Dermis microvascular lymphatic vessel endothelial cell (primary cell): ENCODE measurements around the gene SESN3. TPM values are rescaled to one million over a fixed set of nuclear protein-coding genes. Genes with fewer than 3 reads are reported as not detected.
"Not testable (repeated sequence)": the region's sequence is repeated elsewhere in the genome, so short reads cannot be mapped to it uniquely, and the experiment has no call there.

Source experiments
- DNase-seq, 2 donors: peaks; one replicate each; pipeline versions ENCODE4 v3.0.0 to v3.0.0-alpha.2; 2010; ENCODE audit warnings: low read depth in 2 of 2
- total RNA-seq: library from RNA; depleted of rRNA; stranded (reverse); fragments of >200 nt; gene quantifications from 2 replicates; pipeline ENCODE4 v1.2.1, GENCODE V29; 2014

Gene SESN3
- total RNA-seq, 1 donor from 2014 or later: 23.2 TPM

DNA sequence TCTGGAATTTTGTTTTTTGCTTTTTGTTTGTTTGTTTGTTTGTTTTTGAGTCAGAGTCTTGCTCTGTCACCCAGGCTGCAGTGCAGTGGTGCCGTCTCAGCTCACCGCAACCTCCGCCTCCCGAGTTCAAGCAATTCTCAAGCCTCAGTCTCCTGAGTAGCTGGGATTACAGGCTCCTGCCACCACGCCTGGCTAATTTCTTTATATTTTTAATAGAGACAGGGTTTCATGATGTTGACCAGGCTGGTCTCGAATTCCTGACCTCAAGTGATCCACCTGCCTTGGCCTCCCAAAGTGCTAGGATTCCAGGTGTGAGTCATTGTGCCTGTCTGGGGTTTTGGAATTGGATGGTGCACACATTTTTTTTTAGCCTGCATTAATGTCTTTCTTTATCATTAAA is 20.9 kb upstream of the SESN3 start:
- DNase-seq: not testable (repeated sequence)

DNA sequence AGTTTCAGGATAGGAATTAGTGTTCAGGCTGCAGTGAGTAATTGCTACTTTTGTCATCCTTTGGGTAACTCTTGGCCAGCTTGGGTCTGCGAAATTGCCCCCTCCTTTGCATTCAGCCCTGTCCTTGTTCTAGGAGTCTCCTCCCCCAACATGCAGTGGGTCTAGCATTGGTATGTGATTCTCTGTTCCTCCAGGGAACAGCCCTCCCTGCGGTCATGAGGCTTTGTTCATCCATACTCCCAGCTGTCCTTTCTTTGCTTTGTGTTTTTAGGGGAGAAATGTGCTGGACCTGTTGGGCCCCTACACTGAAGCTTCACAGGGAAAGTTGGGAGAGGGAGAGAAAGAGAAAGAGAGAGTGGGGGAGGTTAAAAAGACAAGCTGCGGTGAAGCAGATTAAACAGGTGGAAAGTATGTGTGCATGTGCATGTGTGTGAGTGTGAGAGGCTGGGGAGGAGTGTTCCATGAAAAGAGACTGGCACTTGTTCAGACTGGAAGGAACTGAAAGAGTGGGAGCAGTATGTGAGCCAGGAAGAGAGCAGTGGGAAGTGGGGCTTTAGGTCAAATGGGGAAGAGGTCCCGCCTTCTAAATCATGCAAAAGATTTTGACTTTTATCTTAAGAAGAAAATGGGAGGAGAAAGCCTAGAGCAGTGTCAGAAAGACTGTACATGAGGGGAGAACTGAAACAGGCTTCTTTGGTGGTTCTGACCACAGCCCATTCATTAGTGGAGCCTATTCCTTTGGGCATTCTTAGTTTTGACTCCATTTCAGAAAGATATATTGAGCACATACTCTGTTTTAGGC is 17.9 kb upstream of the SESN3 start:
- no peak for DNase-seq

DNA sequence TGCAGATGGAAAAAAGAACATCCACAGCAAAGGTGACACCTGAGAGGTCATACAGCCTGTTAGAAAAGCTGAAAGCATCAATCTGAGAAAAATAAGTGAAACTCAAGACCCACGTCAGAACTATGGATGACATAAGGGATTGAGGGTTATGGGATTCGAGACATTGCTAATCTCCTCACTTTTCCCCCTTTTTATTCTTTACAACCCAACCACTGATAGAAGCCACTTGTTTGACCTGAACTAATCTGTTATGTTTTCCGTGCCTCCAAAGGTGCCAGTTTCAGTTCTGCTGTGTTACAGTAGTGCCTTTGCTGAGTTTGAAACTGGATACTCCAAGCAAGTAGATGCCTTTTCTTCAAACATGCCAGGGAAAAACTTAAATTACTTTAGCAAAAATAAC is 16.9 kb upstream of the SESN3 start:
- no peak for DNase-seq

DNA sequence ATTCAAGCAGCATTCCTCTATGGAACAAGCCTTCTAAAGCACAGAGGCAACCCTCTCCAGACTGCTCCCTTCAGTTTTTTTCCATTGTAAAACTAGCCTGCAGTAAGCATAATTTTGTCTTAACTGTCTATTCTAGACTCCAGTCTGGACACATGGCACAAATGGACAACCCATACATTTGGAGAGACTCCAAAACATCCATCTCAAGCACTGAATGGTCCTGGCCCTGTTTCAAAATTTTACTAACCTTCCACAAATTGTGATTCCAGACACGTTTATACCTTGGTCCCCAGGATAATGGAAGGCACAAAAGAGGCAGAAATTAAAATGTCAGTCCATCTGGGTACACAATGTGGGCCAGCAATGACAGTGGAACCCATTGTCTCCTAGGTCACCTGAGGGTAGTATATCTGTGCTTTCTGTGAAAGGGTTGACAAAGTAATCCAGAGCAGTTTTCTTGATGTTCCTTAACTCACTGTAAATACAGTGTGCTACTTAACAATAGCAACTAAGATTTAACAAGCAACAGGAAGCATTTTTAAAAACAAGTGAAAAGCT is 16.2 kb upstream of the SESN3 start:
- DNase-seq: no peak

DNA sequence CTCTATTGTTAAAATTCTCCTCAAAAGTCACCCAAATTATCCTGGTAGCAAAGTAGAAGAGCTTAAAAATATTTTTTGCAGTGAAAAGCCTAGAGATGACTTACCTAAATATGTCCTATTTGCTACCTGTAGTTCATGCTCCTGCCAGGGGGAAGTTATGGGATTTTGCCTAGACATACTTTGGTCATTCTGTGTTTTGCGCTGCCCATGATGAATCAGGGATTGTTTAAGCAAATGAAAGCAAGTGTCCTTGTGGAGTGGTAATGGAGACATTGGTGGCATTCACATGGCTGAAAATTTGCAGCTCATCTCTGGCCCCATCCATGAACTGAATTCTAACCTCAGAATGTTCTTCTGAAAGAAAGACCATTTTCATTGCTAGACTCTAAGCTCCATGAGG is 14.6 kb upstream of the SESN3 start:
- DNase-seq: no peak

DNA sequence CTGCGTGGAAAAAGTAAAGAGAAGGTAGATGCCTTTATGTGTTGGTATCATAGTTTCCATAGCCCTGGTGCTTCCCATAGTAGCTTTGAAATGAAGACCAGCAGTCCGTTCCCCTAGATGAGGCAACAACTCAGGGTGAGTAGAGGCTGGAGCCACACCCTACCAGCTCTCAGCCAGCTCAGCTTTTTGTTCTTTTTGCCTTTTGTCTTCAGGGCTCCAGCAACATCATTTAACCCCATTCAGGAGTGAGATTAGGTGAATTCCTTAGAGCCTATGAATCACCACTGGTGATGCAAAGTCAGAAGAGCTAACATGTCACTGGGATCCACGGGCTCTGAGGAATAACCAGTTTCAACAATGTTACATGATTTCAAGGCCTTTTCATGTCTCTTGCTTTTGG is 14.0 kb upstream of the SESN3 start:
- DNase-seq: no peak

DNA sequence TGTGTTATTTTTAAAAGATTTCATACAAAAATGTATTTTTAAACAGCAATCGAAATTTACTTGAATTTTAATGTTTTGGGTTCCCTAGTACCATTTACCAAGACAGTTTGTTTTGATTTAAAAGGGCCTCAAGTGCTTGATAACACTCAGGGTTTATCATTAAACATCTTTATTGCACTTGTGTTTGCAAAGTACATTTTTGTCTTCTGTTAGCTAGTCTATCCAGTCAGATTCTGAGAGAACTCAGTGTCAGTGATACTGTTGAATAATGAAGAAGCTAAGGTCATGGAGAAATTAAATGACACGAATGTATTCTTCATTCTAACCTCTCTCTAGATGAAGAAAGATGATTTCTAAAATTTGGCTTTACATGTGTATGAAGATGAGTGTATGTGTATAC is 12.7 kb upstream of the SESN3 start:
- DNase-seq: no peak

DNA sequence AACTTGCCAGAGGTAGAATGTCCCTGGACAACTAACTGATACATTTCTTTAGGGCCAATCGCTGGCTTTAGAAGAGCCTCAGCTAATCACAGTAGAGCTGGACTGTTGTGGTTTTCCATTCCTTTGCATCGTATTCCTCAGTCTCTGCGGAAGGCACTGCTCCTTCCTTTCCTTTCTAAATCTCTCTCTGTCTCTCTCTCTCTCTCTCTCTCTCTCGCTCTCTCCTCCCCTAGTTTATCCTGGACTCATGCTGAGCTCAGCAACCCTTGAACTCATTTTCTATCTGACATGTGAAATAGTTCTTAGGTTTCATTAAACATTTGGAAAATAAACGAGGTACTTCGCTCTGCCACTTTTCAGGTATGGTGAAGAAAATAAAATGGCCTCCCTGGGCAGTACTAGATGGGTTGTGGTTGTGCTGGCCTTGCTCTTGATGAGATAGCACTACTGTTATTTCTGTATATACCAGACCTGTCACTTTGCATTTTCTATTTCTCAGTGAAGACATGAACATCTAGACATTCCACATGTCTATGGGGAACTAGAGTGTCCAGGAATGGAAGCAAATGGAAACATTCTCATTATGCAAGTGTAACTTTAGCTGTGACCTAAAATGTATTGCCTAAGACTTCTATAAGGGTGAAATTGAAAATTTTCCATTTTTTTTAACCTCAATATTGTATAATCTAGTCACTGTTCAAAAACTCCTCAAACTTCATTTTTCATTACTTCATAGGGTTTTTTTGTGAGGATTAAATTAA is 12.0 kb upstream of the SESN3 start:
- no peak for DNase-seq

DNA sequence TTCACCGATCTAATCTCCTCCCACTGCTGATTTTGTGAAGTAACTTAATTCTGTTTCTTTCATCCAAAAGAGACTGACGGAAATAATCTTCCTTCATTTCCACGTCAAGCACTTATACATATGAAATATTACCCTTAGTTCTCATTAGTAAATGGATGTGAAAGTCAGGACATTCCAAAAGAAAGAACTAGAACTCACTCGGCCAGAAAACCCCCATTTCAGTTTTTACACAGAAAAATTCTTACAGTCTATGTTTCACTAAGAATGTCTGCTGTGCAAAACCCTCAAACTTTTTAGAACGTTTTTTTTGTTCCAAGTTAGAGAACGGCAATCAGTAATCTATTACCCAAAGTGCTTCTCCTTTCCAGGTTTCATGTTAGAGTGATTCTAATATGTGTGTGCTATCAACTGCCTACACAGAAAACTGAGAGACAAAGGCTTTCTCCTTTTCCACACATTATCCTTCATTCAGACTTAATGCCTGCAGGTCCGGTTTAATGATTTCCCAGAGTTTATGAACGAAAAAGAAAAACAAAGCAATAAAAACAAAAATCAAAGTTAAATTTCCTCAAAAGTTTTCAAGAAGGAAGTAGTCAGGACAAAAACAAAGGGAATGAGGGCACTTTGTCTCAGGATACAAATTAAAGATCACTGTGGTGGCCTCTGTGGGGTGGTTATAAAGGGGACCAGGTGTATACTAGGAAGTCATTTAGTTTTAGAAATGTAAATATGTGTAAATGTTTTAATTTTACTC is 11.3 kb upstream of the SESN3 start:
- no peak for DNase-seq

DNA sequence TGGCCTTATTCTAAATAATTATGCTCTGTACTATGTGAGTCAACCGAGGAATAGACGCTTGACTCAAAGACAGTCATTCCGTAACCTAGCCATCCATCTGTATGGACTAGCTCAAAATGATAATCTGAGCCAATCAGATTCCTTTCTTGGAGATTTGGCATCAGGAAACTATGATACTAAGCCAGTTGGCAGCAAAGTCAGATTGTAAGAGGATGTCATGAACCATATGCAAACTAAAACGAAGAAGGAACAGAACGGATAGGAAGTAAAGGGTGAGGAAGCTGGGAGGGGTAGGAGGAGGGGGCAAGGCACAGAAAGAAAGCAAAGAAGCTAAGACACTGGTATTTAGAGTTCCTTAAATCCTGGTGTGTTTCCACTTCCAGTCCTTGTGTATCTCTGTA is 10.7 kb upstream of the SESN3 start:
- DNase-seq: no peak

DNA sequence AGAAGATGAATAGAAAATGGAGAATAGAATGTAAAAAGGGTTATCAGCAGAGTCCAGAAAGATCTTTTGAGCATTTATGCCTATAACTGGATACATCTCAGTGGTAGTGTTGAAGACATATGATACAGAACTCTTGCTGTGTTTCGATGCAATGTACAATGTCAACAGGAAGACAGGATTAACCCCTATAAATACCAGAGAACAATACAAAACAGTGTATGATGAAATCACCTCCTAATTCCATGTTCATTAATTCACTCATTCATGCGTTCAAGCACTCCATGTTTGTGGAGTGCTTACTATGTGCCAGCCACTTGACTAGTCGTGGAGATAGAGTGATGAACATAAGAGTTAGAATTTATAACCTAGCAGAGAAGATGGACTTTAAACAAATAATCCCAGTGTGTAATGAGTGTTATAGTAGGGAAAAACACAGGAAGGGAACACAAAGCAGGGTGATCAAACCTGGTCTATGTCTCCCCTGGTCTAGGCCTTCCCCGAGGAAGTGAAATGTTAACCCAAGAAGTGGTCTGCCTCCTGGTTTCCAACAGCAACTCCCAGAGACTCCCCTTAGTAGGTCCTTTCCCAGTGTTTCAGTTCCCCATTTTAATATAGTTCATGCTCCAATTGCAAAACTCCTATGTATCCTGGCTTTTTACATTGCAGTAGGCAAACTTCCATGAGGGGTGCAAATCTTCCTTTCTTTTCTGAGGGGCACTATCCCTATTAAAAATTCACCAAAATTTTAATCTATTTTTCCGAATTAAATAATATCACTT is 9.1 kb upstream of the SESN3 start:
- no peak for DNase-seq

DNA sequence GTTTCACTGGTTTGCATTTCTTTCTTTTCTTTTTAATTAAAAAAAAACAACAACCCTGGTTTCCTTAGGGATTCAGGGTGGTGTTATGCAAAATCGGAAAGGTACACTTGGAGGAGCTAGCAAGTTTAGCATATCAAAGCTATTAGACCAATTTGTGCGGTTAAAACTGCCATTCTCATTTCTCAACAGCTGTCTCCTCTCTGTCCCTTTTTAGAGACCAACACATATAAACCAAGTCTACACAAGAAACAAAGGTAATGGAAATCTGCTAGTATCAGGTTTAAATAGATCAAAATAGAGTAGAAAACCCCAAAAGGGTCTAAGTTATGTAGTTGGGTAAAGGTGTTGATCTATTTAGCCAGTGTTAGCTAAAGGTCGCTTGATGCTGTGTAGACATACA is 1.7 kb upstream of the SESN3 start:
- no peak for DNase-seq

DNA sequence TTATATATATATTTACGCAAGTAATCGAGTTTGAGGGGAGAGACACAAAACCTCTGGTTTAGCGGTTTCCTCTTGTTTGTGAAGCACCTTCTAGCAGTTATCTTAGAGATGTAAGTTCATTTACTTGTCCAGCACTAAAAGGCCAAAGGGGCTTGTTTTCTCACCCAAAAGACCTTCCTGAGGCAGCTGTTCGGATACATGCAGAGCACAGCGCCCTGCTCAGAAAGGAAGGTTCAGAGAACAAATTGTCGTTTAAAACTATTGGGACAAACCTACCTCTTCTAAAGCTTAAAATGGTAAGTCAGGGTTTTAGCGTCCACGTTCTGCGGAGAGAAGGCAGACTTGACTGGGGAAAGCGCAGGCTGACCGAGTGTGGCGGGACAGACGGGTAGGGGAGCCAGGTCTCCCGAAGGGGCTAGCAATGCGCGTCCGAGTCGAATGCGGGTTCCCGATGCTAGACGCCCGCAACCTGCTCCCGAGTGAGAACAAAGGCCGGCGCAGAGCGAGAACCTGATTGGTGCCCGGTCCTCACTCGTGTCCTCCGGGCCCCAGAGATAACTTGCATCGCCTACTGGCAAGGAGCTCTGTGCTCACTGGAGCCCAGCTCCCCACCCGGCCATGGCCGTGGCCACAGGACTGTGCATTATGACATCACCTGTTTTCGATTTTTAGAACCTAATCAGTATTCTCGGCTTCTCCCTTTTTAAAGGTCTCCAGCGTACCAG is 1.0 kb upstream of the SESN3 start:
- peak in 1 of 2 donors; percentile 11 for DNase-seq

DNA sequence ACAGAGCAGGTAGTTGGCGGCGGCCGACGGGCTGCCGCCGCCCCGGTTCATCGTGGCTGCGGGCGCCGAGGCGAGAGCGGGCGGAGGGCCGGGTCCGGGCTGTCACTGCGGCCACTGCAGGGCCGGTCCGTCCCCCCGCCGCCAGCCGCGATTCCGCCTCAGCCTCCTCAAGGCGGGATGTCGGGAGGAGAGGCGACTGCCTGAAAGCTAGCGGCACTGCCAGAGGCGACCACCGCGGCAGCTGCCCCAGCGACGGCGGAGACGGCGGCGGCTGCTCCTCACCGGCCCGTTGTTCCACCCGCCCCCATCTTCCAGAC is 234 bp downstream of the SESN3 start:
- no peak for DNase-seq

DNA sequence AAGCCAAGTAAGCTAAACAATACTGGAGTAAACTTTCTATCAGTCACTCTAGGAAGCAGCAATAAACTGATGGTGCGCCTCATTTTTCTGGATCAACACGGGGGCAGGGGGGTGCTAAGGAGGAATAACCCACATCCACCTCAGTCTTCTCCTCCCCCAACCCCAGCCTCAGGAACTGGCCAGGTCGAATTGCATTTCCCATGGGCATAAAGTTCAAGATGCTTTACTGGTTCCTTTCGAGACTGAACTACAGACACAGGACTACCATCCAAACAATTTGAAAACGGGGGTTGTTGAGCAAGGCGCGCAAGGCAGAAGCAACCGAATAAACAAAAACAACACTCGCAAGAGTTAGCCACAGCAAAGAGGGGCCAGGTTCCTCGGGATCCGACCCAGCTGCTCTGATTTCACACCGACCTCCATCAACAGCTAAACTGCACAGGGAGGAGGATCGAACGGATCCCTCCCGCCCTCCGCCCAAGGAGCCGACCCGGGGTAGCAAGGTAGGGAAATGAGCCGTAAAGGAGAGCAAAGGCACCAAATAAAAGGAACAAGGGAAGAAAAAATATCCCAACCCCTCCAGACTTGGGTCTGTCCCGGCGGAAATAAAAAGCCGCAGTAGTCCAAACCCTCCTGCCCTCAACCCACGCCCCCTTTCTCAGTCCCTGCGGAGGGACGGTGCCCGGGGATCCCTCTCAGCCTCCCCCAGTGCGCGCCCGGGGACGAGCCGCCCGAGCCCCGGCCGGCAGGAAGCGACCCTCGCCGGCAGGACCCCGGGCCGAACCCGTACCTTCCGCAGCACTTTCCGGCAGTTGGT is 801 bp downstream of the SESN3 start:
- DNase-seq: peak in 1 of 2 donors; percentile 1

DNA sequence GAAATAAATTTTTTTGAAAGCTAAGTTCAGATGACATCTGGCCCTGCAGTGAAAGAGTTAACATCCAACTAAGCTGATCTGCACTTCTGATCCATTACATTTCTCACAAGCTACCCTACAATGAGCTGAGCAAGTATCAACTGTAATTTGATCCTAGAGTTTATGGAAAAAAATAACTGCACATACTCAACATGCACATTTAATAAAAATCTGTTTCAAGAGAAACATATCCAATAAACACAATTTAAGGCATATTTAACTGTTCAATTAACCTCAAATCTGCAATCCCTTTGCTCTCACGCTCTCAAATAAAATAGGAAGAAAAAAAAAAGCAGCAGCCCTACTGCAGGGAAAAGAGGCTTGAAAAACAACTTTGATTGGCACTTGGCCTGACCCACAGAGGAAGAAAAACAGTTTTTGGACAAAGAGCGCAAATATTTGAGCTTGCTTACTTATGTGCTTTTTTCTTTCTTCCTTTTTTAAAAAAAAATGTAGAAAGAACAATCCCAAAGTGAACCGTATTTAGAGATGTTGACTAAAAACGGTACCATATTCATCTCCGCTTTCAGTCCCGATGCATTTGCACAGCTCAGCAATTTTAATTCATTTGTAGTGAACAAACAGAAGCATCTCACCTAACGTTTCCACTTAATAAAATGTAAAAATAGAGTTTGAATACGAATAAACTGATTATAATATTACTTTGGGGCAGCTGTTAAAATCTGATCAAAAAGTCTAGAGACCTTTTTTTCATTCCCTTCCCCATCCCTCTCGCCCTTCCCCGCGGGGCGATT is 1.6 kb downstream of the SESN3 start:
- DNase-seq: peak in 1 of 2 donors; percentile 7

DNA sequence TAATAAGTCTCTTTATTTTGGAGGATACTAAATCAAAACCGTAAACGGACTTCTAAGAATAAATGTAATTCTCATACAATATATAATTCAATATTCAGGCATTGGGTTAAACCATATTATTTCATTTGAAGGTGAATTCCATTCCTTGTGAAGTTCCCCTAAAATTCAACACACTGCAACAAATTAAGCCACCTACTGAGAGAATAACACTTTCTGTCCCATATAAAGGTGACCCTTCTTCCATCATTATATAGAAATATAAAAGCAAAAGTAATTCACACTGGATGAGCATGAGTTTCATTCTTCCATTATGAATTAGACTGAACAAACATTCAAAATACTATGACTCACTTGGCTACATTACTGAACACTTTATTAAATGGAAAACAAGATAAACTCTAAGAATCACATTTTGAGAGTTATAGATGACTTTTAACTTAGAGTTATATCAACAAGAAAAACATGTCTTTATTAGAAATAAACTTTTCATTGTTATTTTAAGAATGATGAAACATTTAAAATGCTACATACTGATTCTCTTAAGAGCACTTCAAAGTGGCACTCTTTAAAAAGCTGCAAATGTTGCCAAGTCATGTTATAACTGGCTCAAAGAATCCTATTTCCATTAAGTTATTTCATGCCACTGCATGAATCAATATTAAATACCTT is 2.8 kb downstream of the SESN3 start:
- no peak for DNase-seq

DNA sequence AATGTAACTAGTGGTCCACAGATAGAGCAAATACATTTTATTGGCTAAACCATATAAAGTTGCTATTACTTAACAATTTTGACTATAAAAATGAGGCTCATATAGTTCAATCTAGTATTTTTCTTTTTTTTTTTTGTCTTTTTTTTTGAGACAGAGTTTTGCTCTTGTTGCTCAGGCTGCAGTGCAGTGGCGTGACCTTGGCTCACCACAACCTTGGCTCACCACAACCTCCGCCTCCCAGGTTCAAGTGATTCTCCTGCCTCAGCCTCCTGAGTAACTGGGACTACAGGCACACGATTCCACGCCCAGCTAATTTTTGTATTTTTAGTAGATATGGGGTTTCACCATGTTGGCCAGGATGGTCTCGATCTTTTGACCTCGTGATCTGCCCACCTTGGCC is 3.9 kb downstream of the SESN3 start:
- not testable (repeated sequence) for DNase-seq
